GM19035 (cell line): ENCODE results near the gene RNF150.

Source experiments
- ATAC-seq: cut with Tn5 transposase; IDR thresholded peaks from one replicate; pipeline ENCODE4 v1.9.1; 2021; ENCODE audit not compliant: unreplicated experiment

Gene RNF150

DNA sequence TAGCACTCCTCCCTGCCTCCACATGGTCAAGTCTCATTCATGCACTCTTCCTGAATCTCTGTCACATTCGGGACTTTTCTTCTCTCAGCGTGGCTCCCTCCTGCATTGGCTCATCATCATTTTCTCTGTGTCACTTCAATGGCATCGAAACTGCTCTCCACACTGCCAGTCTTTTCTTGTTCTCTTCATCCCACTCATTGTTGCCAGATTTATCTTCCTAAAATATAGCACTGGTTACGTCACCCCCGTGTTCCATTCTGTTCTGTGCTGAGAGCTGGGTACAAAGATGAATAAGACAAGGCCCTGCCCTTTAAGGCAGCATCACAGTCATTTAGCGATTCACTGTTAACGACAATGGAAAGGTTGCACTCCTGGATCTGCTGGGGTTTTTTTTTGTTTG lies 202.7 kb downstream of the RNF150 start:
- ATAC-seq, result no peak

DNA sequence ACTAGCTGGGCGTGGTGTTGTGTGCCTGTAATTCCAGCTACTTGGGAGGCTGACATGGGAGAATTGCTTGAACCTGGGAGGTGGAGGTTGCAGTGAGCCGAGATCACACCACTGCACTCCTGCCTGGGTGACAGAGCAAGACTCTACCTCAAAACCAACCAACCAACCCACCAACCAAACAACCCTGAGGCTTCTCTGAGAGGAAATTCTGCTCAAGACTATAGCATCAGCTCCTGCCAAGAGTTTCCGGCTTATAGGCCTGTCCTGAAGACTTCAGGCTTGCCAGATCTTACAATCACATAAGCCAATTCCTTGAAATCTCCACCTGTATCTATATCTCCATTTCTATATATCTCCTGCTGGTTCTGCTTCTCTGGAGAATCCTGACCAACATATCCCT lies 203.3 kb downstream of the RNF150 start:
- no peak for ATAC-seq

DNA sequence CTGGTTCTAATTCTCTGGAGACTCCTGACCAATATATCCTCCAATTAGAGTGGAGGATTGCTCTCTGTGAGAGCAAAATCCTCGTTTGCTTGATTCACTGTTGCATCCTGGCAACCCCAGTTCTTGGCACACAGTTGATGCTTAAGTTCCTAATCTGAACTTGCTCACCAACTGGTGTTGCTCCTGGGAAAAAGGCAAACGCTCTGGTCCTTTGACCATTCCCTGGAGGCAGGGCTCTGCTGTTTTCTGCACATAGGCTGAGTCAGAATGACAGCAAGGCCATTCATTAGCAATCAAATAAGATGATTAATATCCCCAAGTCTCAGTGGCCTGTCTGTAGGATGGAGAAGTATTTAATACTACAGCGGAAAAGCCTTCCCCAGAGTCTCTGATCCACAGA lies 204.4 kb downstream of the RNF150 start:
- ATAC-seq, result no peak

DNA sequence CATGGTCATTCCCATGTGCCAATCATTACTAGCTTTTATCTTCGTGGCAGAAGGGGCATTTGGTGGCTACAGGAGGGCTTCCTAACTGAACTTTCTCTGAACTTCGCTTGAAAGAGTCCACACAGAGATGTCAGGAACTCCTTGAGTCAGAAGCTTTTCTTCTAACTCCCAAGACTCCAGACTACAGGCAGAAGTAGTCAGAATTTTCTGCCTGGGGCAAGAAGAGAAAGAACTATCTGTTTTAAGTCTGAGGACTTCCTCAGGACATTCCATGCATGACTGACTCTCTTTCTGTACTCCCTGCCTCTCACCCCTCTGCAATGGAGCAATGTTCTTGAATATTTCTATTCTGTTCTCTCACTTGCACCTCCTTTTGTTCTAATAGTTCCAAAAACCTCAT lies 206.6 kb downstream of the RNF150 start:
- ATAC-seq, result no peak

DNA sequence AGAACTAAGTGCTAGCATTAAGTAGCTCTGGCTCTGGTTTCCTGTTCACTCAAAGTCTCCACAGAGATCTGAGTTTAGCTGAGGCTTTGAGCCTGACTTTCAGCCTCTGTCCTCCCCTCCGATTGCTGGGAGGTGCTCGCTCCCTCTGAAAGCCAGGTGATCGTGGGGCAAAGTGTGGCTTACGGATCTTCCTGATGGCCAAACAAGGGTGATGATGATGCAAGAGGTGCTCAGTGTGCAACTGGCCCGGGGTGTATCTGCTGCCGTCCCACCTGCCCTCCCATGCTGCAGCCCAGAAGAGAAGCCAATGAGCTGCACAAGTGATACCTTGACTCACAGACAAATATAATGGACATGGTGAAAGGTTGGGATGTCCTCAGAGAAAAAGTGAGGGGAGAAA lies 207.9 kb downstream of the RNF150 start:
- ATAC-seq, result no peak

DNA sequence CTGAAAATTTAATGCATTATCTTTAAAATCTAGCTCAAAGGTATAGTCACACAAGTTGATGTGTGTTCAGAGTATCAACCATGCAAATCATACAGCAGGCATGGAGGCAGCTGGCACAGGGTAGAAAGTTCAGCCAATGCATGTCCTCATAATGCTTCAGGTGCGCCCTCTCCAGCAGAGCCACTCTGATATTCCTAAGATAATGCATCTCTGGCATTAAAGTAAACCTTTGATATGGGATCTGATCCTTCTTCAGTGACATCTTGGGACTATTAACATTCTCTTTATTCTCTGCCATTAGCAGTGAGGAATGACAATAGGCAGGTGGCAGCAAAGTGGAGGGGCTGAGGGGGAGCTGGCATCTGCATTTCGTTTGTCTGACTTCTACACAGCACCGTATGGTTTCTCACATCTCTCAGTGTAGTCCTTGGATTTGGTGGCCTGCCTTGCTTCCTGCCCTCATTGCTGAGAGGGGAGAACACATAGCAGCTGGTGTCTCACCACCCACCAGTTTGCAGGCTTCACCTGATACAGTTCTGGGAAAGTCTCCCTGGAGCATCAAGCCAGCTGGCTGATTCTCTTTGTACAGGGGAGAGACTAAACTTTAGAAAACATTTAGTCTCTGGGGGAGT lies 208.4 kb downstream of the RNF150 start:
- ATAC-seq, result no peak

DNA sequence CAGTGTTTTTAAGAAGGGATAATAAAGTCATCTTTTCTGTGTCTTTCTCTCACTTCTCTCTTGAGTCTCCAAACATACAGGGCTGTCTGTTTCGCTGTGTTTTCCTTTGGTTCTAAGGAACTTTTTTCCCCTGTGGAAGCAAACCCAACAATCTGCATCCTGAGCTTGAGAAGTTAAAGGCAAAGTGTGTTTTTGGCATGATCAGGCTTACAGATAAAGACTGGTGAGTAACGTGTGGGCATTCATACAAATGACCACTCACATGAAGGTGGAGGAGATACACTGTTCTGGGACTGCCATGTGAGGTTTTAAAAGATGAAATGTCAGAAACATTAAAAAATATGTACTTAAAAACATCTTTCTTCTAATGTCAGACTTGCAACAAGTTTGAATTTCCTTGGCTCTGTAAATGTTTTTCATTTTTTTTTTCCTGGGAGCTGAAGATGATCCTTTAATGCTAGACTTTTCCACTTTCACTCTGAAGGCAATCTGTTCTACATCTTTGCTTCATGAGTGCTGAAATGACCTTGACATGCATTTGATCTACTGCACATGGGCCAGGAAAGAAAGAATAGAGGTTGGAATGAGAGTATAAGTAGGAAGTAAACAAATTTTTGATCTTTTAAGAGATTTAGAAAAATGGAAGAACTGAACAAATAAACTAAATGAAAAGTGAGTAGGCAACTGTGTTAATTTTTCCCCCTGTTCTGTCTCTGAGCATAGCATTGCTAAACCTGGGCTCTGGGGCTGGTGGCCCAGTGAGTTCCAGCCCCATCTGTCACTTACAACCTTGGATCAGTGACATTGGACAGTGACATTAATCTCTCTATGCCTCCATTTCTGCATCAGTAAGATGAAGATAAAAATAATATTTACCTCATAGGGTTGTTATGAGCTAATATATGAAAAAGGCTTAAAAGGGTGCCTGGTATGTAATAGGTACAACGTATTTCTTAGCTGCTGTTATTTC lies 226.0 kb downstream of the RNF150 start:
- no peak for ATAC-seq

DNA sequence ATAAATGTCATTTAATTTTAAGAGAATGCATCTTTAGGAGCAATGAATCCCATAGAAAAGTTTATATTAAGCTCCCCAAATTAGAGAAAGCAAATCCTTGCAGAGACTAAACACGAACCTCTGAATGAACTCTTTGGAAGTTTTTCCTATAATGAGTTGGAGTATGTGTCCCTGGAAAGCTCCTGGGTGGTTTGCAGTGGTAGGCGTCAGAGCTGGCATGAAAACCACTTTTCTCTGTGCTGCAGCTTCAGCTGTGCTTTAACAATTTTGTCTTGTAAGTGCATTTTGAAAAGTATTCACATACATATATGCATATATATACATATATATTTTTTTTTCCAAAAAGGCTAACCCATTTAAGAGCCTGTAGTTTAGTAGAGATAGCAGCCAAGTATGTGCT lies 228.4 kb downstream of the RNF150 start:
- ATAC-seq, result no peak

DNA sequence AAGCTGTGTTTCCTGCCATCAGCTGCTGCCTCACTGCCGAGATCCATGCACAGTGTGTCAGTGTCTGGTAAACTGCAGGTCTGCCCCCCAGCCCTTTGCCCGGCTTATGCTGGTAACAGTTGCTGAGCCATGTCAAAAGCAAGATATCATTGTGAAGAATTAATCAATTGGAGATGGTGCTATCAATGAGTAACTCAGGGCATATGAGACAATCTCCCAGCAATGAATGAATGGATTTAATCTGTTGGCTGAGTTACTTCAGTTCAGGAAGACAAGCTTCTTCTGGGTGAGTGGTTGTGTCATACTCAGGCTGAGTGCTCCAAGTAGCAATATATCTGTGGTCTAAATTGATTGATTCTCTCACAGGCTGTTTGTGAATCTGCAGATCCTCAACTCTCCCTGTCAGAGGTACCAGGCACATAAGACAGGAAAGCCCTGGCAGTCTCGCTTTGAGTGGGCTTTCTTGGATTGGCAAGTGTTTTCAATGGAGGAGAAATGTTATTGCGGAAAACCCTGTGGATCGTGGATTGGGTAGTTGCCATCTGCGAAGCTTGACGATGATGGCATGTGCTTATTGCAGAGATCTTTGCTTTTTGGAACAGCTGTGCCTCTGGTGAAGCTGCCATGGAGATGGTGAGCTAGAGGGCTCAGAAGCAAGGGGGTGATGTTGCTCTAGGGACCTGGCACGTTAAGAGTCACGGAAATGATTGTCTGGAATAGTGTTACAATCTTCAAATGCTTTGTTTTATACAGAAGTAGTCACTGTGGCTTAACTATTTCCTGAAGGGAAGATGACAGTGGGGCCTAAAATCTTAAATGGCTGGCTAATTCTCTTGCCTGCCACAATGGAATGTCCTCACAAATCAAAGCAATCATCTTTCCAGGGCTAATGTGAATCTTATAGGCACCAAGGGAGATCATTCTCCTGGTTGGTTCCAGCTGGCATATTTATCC lies 229.5 kb downstream of the RNF150 start:
- no peak for ATAC-seq

DNA sequence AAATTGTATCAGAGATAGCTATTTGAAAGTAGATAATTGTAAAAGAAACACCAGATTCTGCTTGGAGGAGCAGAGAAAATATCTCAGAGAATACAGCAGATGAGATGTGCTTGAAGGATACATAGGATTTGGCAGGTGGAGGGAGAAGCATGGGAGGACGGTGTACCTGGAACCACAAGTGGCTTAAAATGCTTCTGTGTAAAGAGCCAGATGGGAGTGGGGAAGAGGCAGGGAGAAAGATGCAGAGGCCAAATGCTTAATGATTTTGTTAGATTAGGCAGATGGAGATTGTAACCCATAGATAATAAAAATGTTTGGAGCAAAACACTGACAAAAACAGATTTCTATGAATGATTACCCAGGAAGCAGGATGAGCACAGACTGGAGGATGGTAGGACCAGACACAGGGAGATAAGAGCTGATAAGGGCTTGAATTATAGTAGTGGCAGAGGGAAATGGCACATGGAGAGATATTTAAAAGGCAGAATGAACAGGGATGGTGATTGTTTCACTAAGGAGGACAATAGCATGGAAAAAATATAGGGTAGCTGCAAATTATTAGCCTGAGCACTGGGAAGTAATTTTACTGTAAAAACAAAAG lies 231.4 kb downstream of the RNF150 start:
- ATAC-seq, result no peak

DNA sequence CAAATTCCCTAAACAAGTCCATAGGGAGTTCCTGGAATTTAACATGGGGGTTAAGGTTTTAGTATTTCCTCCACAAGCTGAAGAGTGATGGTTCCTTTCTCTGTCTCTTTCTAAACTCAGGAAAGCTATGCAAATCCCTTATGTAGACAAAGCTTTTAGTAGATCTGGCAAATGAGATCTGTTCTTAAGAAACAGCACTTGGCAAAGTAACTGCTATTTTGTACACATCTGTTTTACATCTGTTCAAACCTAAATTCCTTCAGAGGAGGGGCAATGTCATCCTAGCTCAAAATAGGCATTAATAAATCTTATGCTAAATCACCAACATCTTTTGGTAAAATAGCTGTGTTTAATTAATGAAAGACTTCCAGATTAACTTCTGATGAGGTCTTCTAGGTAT lies 239.3 kb downstream of the RNF150 start:
- ATAC-seq, result no peak

DNA sequence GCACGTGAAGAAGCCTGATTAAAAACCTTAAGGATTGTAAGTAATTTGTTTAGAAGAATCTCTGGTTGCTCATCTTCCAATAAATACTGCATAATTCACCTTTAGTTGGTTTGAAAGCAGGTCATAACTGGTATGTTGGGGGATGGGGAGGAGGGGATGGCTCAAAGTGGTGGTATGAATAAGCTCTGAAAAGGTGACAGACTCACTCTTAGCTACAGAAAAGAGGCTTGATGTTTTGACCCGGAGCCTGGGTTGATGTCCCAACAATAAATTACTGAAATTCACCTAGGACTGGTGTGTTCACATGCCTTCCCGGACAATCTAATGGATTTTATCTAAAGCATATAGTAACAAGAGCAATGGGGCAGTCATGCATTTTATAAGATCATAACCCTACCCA lies 245.2 kb downstream of the RNF150 start:
- no peak for ATAC-seq

DNA sequence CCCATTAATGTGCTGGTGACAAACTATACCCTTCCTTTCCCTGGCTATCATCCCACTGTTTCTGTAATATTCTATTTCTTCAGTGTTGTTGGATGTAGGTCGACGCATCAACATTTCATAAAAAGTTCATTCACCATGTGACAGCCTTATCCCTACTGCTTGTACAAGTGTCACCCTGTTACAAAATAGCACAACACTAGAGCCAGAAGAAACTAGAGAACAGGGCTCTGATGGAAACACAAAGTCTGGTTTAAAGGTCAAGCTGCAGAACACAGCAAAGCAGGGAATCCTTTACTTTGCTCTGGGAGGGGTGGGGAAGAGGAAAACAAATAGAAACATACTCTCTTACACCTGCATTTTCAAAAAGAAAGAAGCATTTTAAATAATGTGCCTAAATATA lies 245.8 kb downstream of the RNF150 start:
- no peak for ATAC-seq

DNA sequence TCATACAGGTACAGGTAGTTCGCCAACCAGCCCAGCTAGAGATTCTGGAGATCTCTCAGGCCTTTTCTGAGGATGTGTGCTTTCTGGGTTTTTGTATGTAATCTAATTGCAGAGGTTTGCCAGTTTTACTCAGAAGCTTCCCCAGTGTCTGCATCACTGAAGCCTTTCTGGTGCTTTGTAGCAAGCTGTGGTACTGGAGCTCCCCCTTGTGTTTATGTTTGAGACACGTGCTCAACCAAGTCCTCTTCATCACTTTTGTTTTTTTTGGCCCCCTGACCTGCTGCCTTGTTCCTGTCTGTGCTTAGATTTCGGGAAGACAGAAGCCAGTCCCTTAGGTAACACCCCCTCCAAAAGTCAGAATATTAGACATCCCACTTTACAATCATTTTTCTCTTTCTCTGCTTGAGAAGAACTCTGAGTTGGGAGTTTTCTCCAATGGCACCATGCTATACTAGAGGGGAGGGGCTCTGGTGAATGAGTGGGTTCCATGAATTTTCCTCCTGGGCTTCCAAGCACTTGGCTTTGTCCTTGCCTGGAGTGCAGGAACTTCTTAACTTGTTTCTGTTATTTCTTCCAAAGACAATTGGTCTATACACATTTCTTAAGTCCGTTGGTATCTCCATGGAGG lies 248.7 kb downstream of the RNF150 start:
- peak; percentile 91 for ATAC-seq

DNA sequence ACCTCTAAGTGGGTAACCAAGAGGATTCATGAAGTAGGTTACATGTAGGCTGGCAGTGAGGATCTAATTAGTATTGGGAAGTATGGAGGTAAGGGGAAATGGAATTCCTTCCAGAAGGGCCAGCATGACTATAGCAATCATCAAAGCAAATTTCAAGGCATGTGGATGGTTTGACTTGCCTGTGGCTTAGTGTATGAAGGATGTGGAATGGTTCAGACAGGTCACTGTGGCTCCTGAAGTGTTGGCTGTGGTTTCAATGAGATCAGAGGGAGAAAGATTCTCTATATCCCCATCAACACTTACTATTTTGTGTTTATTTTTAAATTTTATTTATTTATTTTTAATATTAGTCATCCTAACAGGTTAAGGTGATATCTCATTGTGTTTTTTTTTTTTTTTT lies 255.5 kb downstream of the RNF150 start:
- no peak for ATAC-seq

DNA sequence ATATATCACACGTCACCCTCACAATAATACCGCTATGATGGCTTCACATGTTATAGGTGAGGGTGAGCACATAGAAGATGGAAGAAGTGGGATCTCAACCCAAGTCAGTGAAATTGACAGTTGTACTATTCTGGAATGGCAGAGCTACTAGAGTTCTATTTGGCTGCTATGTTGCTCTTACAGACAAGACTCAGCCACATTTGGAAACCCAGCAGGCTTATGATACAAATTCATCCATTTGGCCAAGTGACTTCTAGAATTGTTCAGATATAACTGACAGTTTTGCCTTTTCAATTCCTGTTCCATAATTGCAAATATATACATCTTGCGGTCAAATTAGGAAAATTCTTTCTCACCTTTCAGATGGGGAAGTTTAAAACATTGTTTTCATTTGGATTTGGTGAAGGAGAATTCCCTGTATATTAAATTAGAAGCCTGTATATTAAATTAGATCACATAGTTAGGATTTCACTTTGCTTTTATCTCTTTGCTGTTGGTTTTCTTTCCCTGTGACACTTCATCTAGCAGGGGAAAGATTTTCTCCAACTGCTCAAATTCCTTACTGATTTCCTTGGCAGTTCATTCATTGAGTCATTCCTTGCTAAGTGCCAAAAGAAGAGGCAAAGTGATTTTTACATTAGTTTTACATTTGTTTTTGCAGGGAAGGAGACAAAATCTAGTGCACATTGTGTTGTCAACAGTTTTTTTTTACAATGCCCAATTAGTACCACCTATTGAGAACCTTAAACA lies 256.5 kb downstream of the RNF150 start:
- no peak for ATAC-seq

DNA sequence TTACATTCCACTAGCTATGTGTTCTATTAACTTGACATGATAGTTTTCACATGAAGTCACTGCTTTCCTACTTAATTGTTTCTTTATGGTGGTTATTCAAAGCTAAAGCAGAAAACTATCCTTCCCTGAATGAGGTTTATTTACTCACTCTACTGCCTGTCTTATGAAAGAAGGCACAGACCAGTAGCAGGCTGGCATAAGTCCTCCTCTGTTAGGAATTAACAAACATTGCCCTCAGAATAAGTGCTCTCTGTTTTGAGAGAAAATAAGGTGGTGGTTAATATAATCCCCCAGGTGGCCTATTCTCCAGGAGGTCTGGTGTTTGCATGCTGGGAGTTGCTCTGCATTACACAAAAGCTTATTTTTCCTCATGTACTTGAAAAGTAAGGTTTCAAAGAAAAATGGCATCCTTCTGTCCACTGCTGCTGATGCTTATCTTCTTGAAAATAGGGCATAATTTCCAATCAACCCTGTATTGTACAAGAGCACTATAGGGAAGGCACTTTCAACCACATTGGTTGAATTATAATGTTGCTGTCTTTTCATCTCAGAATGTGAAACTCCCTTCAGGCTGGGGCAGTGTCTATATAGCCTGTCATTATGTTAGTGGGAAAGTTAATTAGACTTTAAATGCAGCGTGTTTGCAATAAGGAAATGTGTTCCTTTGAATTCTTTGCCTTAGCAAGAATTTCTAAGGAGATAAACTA lies 257.4 kb downstream of the RNF150 start:
- ATAC-seq, result no peak

DNA sequence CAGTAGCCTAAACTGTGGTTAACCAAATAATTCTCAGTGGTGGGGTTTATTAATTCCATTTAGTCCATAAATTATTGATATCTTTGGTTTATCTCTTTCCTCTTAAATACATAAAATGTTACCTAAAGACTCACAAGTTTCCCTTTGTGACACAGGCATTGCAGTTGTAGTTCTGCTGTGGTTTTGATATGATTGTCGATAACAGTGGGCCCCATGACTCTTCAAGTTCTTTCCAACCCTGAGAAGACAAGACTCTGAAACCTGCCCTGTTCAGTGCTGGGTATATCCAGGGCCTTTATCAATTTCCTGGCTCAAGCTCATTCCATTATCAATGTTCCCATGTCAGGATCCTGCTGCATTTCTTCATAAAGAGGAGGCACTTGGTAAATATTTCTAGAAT lies 259.2 kb downstream of the RNF150 start:
- no peak for ATAC-seq

DNA sequence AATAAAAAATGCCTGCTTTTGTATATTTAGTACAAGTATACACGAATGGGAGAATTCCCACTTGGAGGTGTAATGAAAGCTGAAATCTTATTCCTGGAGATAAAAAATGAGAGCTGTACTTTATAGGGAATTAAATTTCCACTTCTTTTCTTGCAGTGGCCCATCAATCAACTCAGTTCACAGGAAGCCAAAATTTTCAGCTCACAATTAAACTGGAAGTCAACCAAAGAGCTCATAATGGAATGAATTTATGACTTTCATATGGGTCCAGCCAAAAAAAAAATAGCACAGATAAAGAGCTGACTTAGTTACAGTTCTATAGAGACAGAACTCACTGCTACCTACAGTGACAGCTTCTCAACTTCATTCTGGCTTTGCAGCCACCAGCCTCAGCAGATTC lies 261.9 kb downstream of the RNF150 start:
- ATAC-seq, result no peak
